ENCODE measurements around the gene NCF2. TPM values are rescaled to one million over a fixed set of nuclear protein-coding genes. Genes with fewer than 3 reads are reported as not detected.
A peak's percentile ranks its signal among the peaks of the same experiment; 100 is the strongest.

Gene NCF2
- total RNA-seq, 2 donors from 2014 or later = 0.55 TPM; not detected in 1

GRCh38 chr1:183567584-183567983 lies 22.7 kb downstream of the NCF2 start:
- DNase-seq = peak; percentile 42
- no peaks in the 10 kb centered on the region for H3K36me3 ChIP-seq (ENCODE audit: control insufficient read depth, insufficient read depth, low read length)
- H3K4me1 ChIP-seq (ENCODE audit: control insufficient read depth, insufficient read depth, low read length) = no peaks in the 10 kb centered on the region
- Mint-ChIP-seq H3K36me3 (ENCODE audit: low read depth) (no peaks in the 10 kb centered on the region), H3K27me3 (ENCODE audit: insufficient read depth) (no peaks in the 10 kb centered on the region), H3K4me3 (no peak overlapping the region), H3K4me1 (peaks cover 5% of the 10 kb centered on the region), H3K9me3 (no peaks in the 10 kb centered on the region), H3K27ac (no peak overlapping the region)
- no peak overlapping the region for H3K9ac ChIP-seq (ENCODE audit: extremely low read depth, low read length, poor library complexity, severe bottlenecking)
- H3K9me3 ChIP-seq (ENCODE audit: control insufficient read depth, low read length) = no peaks in the 10 kb centered on the region
- no peaks in the 10 kb centered on the region for H3K27me3 ChIP-seq (ENCODE audit: control insufficient read depth, insufficient read depth, low read length, poor library complexity, severe bottlenecking)
- H3K4me3 ChIP-seq (ENCODE audit: low read length) = no peak overlapping the region
- 92 to 95% methylated on average over 5 of the region's 5 CpGs for WGBS, 2 experiments (ENCODE audit: insufficient coverage in 1 of 2, insufficient read length in 1 of 2)
- no peak overlapping the region for H3K27ac ChIP-seq (ENCODE audit: low read depth, low read length)
- no peak for TF ChIP-seq CTCF (conservative IDR thresholded peaks at IDR 0.05)

- H3K36me3 ChIP-seq (ENCODE audit: control insufficient read depth, insufficient read depth, low read length) = peaks cover 3% of the 10 kb centered on the region
- H3K27ac ChIP-seq (ENCODE audit: low read depth, low read length) = no peak overlapping the region
- peak; percentile 28 for DNase-seq
- H3K9me3 ChIP-seq (ENCODE audit: control insufficient read depth, low read length) = no peaks in the 10 kb centered on the region
- no peaks in the 10 kb centered on the region for H3K27me3 Mint-ChIP-seq (ENCODE audit: insufficient read depth)
- H3K27me3 ChIP-seq (ENCODE audit: control insufficient read depth, insufficient read depth, low read length, poor library complexity, severe bottlenecking) = no peaks in the 10 kb centered on the region
- H3K9me3 Mint-ChIP-seq = no peaks in the 10 kb centered on the region
- peaks cover 5% of the 10 kb centered on the region for H3K4me1 Mint-ChIP-seq
- no peaks in the 10 kb centered on the region for H3K36me3 Mint-ChIP-seq (ENCODE audit: low read depth)
- TF ChIP-seq CTCF (conservative IDR thresholded peaks at IDR 0.05) = no peak
- no peak overlapping the region for H3K4me3 Mint-ChIP-seq
- no peak overlapping the region for H3K4me3 ChIP-seq (ENCODE audit: low read length)
- H3K27ac Mint-ChIP-seq = no peak overlapping the region
- no peaks in the 10 kb centered on the region for H3K4me1 ChIP-seq (ENCODE audit: control insufficient read depth, insufficient read depth, low read length)
- no peak overlapping the region for H3K9ac ChIP-seq (ENCODE audit: extremely low read depth, low read length, poor library complexity, severe bottlenecking)
- WGBS, 2 experiments (ENCODE audit: insufficient coverage in 1 of 2, insufficient read length in 1 of 2) = 95 to 100% methylated on average over 2 of the region's 2 CpGs
These were observed 24.2 kb downstream of the NCF2 start for GRCh38 chr1:183566026-183566425.

- H3K27me3 ChIP-seq (ENCODE audit: control insufficient read depth, insufficient read depth, low read length, poor library complexity, severe bottlenecking) = no peaks in the 10 kb centered on the region
- 68 to 92% methylated on average over 3 to 4 of the region's 4 CpGs for WGBS, 2 experiments (ENCODE audit: insufficient coverage in 1 of 2, insufficient read length in 1 of 2)
- peaks cover 5% of the 10 kb centered on the region for H3K4me1 Mint-ChIP-seq
These were observed 25.0 kb downstream of the NCF2 start for GRCh38 chr1:183565261-183565660.

More at GRCh38 chr1:183565261-183565660, 25.0 kb downstream of the NCF2 start:
- H3K27ac Mint-ChIP-seq = no peak overlapping the region
- no peaks in the 10 kb centered on the region for H3K9me3 Mint-ChIP-seq
- no peaks in the 10 kb centered on the region for H3K4me1 ChIP-seq (ENCODE audit: control insufficient read depth, insufficient read depth, low read length)
- no peak overlapping the region for H3K27ac ChIP-seq (ENCODE audit: low read depth, low read length)
- no peak for TF ChIP-seq CTCF (conservative IDR thresholded peaks at IDR 0.05)
- no peaks in the 10 kb centered on the region for H3K27me3 Mint-ChIP-seq (ENCODE audit: insufficient read depth)
- H3K9ac ChIP-seq (ENCODE audit: extremely low read depth, low read length, poor library complexity, severe bottlenecking) = no peak overlapping the region
- H3K36me3 Mint-ChIP-seq (ENCODE audit: low read depth) = no peaks in the 10 kb centered on the region
- H3K9me3 ChIP-seq (ENCODE audit: control insufficient read depth, low read length) = no peaks in the 10 kb centered on the region
- peaks cover 6% of the 10 kb centered on the region for H3K36me3 ChIP-seq (ENCODE audit: control insufficient read depth, insufficient read depth, low read length)
- H3K4me3 ChIP-seq (ENCODE audit: low read length) = no peak overlapping the region
- DNase-seq = no peak
- no peak overlapping the region for H3K4me3 Mint-ChIP-seq
